IPS DF 4.7 (cell line): ENCODE measurements around the gene VPS26A.
"Not testable (repeated sequence)": the region's sequence is repeated elsewhere in the genome, so short reads cannot be mapped to it uniquely, and the experiment has no call there.

Experiments used
- DNase-seq: peaks from one replicate; pipeline ENCODE4 v3.0.0-alpha.2; 2013; ENCODE audit warnings: low spot score; ENCODE audit errors: extremely low read depth

Gene VPS26A

GRCh38 chr10:69102440-69102839 is 21.5 kb upstream of the VPS26A start:
- DNase-seq, result no peak

GRCh38 chr10:69103784-69104183 is 20.2 kb upstream of the VPS26A start:
- no peak for DNase-seq

- no peak for DNase-seq
These were observed 18.8 kb upstream of the VPS26A start for GRCh38 chr10:69104994-69105790.

- no peak for DNase-seq
These were observed 16.8 kb upstream of the VPS26A start for GRCh38 chr10:69107176-69107490.

GRCh38 chr10:69107699-69108098 is 16.3 kb upstream of the VPS26A start:
- DNase-seq, result no peak

GRCh38 chr10:69119896-69120295 is 4.1 kb upstream of the VPS26A start:
- DNase-seq, result no peak

GRCh38 chr10:69123306-69123746 is 652 bp upstream of the VPS26A start:
- no peak for DNase-seq

GRCh38 chr10:69124563-69125268 is 738 bp downstream of the VPS26A start:
- no peak for DNase-seq

- no peak for DNase-seq
These were observed 1.6 kb downstream of the VPS26A start for GRCh38 chr10:69125554-69125953.

GRCh38 chr10:69130251-69130650 is 6.3 kb downstream of the VPS26A start:
- no peak for DNase-seq

GRCh38 chr10:69139961-69140360 is 16.0 kb downstream of the VPS26A start:
- DNase-seq, result no peak

GRCh38 chr10:69141304-69141703 is 17.3 kb downstream of the VPS26A start:
- DNase-seq, result no peak

GRCh38 chr10:69142074-69142473 is 18.1 kb downstream of the VPS26A start:
- not testable (repeated sequence) for DNase-seq

- DNase-seq, result no peak
These were observed 19.0 kb downstream of the VPS26A start for GRCh38 chr10:69142983-69143382.

GRCh38 chr10:69145329-69145728 is 21.4 kb downstream of the VPS26A start:
- DNase-seq, result no peak

- DNase-seq, result no peak
These were observed 21.9 kb downstream of the VPS26A start for GRCh38 chr10:69145864-69146263.

- no peak for DNase-seq
These were observed 22.8 kb downstream of the VPS26A start for GRCh38 chr10:69146759-69147158.

GRCh38 chr10:69151984-69152383 is 28.0 kb downstream of the VPS26A start:
- no peak for DNase-seq

- DNase-seq, result no peak
These were observed 29.2 kb downstream of the VPS26A start for GRCh38 chr10:69153227-69153626.

GRCh38 chr10:69160809-69161241 is 36.8 kb downstream of the VPS26A start:
- no peak for DNase-seq

- DNase-seq, result no peak
These were observed 44.5 kb downstream of the VPS26A start for GRCh38 chr10:69168493-69168892.

GRCh38 chr10:69172241-69172982 is 48.4 kb downstream of the VPS26A start:
- DNase-seq, result no peak
